ENCODE results near the gene ARHGAP10.

Gene ARHGAP10

GRCh38 chr4:147805946-147806345 lies 74.1 kb downstream of the ARHGAP10 start:
- no peak for TF ChIP-seq CTCF (IDR thresholded peaks at IDR 0.05; ENCODE audit: insufficient read depth, missing control alignments)
- FAIRE-seq = no peak
- DNase-seq (ENCODE audit: insufficient read length, low spot score) = no peak

- no peak for TF ChIP-seq CTCF (IDR thresholded peaks at IDR 0.05; ENCODE audit: insufficient read depth, missing control alignments)
- DNase-seq (ENCODE audit: insufficient read length, low spot score) = no peak
- FAIRE-seq = no peak
Measured at GRCh38 chr4:147808447-147808846, 76.6 kb downstream of the ARHGAP10 start.

GRCh38 chr4:147809211-147809610 lies 77.3 kb downstream of the ARHGAP10 start:
- no peak for DNase-seq (ENCODE audit: insufficient read length, low spot score)
- FAIRE-seq = no peak
- TF ChIP-seq CTCF (IDR thresholded peaks at IDR 0.05; ENCODE audit: insufficient read depth, missing control alignments) = no peak

GRCh38 chr4:147811878-147812277 lies 80.0 kb downstream of the ARHGAP10 start:
- FAIRE-seq (no peak), DNase-seq (ENCODE audit: insufficient read length, low spot score) (no peak)
- TF ChIP-seq CTCF (IDR thresholded peaks at IDR 0.05; ENCODE audit: insufficient read depth, missing control alignments) = no peak

- DNase-seq (ENCODE audit: insufficient read length, low spot score) (no peak), FAIRE-seq (no peak)
- no peak for TF ChIP-seq CTCF (IDR thresholded peaks at IDR 0.05; ENCODE audit: insufficient read depth, missing control alignments)
Measured at GRCh38 chr4:147813109-147813773, 81.4 kb downstream of the ARHGAP10 start.

- no peak for FAIRE-seq
- TF ChIP-seq CTCF (IDR thresholded peaks at IDR 0.05; ENCODE audit: insufficient read depth, missing control alignments) = no peak
- no peak for DNase-seq (ENCODE audit: insufficient read length, low spot score)
Measured at GRCh38 chr4:147813973-147814372, 82.1 kb downstream of the ARHGAP10 start.

GRCh38 chr4:147814376-147814775 lies 82.5 kb downstream of the ARHGAP10 start:
- peak; percentile 61 for FAIRE-seq
- no peak for DNase-seq (ENCODE audit: insufficient read length, low spot score)
- TF ChIP-seq CTCF (IDR thresholded peaks at IDR 0.05; ENCODE audit: insufficient read depth, missing control alignments) = no peak

Data from D721Med (cell line).